ENCODE results near the gene NTRK1.
A peak's percentile ranks its signal among the peaks of the same experiment; 100 is the strongest.

The NTRK1 gene

GRCh38 chr1:156883919-156884318 is 23.3 kb downstream of the NTRK1 start:
- no peak for DNase-seq

GRCh38 chr1:156884560-156885184 is 24.0 kb downstream of the NTRK1 start:
- DNase-seq = no peak

GRCh38 chr1:156885314-156885713 is 24.6 kb downstream of the NTRK1 start:
- DNase-seq = no peak

GRCh38 chr1:156885880-156886355 is 25.3 kb downstream of the NTRK1 start:
- DNase-seq = no peak

- DNase-seq = no peak
Measured at GRCh38 chr1:156886583-156887281, 26.1 kb downstream of the NTRK1 start.

GRCh38 chr1:156887317-156887716 is 26.7 kb downstream of the NTRK1 start:
- DNase-seq = no peak

- no peak for DNase-seq
Measured at GRCh38 chr1:156887734-156888133, 27.1 kb downstream of the NTRK1 start.

- peak; percentile 71 for DNase-seq
Measured at GRCh38 chr1:156889802-156890580, 29.3 kb downstream of the NTRK1 start.

GRCh38 chr1:156892190-156893047 is 31.8 kb downstream of the NTRK1 start:
- DNase-seq = peak; percentile 78

GRCh38 chr1:156893048-156893953 is 32.6 kb downstream of the NTRK1 start, which contains the start of gene PEAR1:
PEAR1 (plus strand) TSS chr1:156893718; CDS start chr1:156903927, 10,209 bp downstream.
- DNase-seq = no peak

GRCh38 chr1:156894001-156894400 is 33.3 kb downstream of the NTRK1 start:
- no peak for DNase-seq

- DNase-seq = no peak
Measured at GRCh38 chr1:156894711-156895454, 34.2 kb downstream of the NTRK1 start.

GRCh38 chr1:156895455-156895812 is 34.8 kb downstream of the NTRK1 start:
- DNase-seq = no peak

- DNase-seq = no peak
Measured at GRCh38 chr1:156895927-156896326, 35.3 kb downstream of the NTRK1 start.

- DNase-seq = no peak
Measured at GRCh38 chr1:156896490-156897033, 35.9 kb downstream of the NTRK1 start.

GRCh38 chr1:156897078-156897825 is 36.6 kb downstream of the NTRK1 start:
- no peak for DNase-seq

- no peak for DNase-seq
Measured at GRCh38 chr1:156898161-156898566, 37.5 kb downstream of the NTRK1 start.

GRCh38 chr1:156898971-156899664 is 38.5 kb downstream of the NTRK1 start:
- no peak for DNase-seq

Measured in NCI-H510A treated with DMSO at 0.1 percent for 48 hours (cell line).